MM.1S (cell line): ENCODE data around the gene KRT78.

Experiments used
- CTCF ChIP-seq: fragments of 300-600 bp; sonication (generic); IDR thresholded peaks from 2 replicates; pipeline ENCODE4 v1.5.1; 2016; ENCODE audit warnings: antibody characterized with exemption, low read length, mixed read lengths
- EZH2 ChIP-seq: fragments of 300-600 bp; sonication (generic); optimal IDR thresholded peaks from 2 replicates; pipeline ENCODE3; 2017; ENCODE audit warnings: low read depth, mild to moderate bottlenecking, antibody characterized with exemption, low read length, mixed read lengths
- EZH2phosphoT487 ChIP-seq: fragments of 300-600 bp; sonication (generic); IDR thresholded peaks from 2 replicates; pipeline ENCODE4 v1.6.1; 2018; ENCODE audit warnings: antibody characterized with exemption, low read length

GRCh38 chr12:52794479-52795331 lies 54.1 kb downstream of the KRT78 start:
- TF ChIP-seq CTCF (no peak), EZH2 (no peak), EZH2phosphoT487 (no peak)
